Esophagus muscularis mucosa (tissue), 3 donors: ENCODE data around the gene SUPV3L1.

Experiments
- POLR2A ChIP-seq: fragments of 450-650 bp; IDR thresholded peaks from one replicate; pipeline ENCODE4 v1.6.1; 2017; ENCODE audit warnings: antibody characterized with exemption, moderate library complexity, mild to moderate bottlenecking, low read depth
- TF ChIP-seq, protein P1 (sequence below), 3 experiments: fragments of 200-600 bp in 2 of 3; fragments of 450-650 bp in 1 of 3; sonication (generic) in 2 of 3; IDR thresholded peaks; one replicate each; pipeline ENCODE4 v1.5.1; 2017 to 2019; ENCODE audit warnings: antibody characterized with exemption in 3 of 3, mild to moderate bottlenecking in 2 of 3, moderate library complexity in 1 of 3

DNA sequence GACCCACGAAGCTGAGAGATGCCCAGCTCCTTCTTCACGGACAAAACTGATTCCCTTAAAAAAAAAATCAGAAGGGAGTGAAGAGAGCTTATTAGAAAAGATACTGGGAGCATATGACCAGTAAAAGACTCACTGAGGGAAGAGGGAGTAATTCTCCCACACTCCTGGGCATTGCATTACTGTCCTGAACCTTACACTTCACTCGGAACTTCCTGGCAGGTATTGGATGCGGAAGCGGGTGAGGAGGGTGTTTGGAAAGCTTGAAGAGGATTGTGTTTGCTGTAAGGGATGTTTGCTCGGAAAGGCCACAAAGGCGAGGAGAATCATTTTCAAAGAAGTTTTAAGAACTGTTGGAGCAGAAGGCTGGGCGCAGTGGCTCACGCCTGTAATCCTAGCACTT, 40.5 kb downstream of the SUPV3L1 start:
- TF ChIP-seq POLR2A = no peak
- TF ChIP-seq, protein P1, sequence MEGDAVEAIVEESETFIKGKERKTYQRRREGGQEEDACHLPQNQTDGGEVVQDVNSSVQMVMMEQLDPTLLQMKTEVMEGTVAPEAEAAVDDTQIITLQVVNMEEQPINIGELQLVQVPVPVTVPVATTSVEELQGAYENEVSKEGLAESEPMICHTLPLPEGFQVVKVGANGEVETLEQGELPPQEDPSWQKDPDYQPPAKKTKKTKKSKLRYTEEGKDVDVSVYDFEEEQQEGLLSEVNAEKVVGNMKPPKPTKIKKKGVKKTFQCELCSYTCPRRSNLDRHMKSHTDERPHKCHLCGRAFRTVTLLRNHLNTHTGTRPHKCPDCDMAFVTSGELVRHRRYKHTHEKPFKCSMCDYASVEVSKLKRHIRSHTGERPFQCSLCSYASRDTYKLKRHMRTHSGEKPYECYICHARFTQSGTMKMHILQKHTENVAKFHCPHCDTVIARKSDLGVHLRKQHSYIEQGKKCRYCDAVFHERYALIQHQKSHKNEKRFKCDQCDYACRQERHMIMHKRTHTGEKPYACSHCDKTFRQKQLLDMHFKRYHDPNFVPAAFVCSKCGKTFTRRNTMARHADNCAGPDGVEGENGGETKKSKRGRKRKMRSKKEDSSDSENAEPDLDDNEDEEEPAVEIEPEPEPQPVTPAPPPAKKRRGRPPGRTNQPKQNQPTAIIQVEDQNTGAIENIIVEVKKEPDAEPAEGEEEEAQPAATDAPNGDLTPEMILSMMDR (IDR thresholded peaks at IDR 0.05) = no peak
